Inflammatory macrophage treated with lipopolysaccharide for 4 hours (primary cell): ENCODE measurements around the gene CLEC18C.
"Not testable (repeated sequence)": the region's sequence is repeated elsewhere in the genome, so short reads cannot be mapped to it uniquely, and the experiment has no call there.

Experiments
- DNase-seq: peaks from one replicate; pipeline ENCODE4 v3.0.0-alpha.2; 2020

CLEC18C gene

DNA sequence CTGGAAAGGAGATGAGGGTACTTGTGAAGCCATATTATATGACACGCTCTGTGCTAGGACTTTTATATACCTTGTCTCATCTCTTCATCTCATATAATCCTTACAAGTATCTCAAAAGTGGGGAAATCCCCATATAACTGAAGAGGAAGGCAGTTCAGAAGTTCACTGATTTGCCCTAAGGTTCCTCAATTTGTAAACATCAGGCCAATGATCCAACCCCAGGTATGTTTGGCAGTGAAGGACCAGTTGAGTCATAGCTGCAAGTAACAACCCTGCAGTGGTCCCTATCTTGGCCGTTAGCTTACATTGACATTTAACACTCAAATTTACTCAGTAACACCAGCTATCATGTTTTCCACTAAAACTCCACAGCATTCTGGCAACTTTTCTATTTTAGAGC is 45.0 kb downstream of the CLEC18C start:
- DNase-seq: not testable (repeated sequence)

DNA sequence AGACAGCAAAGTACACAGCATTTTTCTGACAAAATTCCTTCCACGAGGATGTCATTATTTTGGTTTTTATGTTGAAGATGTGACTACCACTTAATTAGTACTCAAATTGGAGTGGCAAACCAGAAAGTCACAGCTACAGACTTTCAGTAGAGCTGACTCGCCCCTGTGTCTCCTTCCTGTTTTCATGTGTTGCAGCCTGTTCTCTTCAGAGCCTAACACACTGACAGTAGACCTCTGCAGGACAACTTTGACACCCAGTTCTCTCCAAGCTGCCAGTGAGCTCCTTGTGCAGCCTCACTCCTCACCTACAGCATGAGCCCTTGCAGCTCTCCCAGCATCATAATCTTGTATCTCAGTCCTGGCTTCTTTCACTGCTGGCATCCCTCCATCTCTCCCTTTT is 49.0 kb downstream of the CLEC18C start:
- DNase-seq: not testable (repeated sequence)

DNA sequence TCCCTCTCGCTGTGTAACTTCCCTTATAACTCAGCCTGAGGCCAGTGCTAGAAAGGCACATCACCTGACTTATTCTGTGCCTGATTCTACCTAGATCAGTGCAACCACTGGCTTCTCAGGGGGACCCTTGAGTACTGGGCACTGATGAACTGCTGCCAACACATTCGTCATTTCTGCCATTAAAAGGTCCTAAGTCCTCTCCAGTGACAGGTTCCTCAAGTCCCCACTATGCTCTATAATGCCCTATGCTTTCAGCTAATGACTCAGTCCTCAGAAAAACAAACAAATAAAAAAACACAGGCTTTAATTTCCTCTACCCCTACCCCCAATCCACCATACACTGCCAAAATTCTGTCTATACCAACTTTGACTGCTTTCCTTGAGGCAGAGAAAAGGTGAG is 49.6 kb downstream of the CLEC18C start:
- DNase-seq: not testable (repeated sequence)

GRCh38 chr16:70223971-70224513 is 50.5 kb downstream of the CLEC18C start:
- not testable (repeated sequence) for DNase-seq

GRCh38 chr16:70224645-70225044 is 51.1 kb downstream of the CLEC18C start:
- DNase-seq: not testable (repeated sequence)

GRCh38 chr16:70225430-70225829 is 51.8 kb downstream of the CLEC18C start:
- DNase-seq: not testable (repeated sequence)

DNA sequence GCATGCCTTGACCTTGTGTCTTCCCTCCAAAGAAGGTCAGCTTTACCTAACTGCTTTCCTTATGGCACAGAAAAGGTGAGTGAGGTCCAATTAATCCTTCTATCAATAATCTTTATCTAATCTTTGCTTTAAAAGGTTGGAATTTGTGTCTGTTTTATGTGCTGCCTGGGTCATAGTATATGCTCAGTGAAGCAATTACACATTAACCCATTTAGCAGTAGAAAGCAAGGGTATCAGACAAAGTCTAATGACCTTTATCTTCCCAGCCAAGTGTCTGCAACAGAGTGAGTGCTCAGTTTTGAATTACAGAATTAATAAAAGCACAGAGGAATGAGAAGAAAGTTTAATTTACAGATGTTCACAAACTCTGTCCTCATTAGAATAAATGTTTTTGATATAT is 52.4 kb downstream of the CLEC18C start:
- DNase-seq: not testable (repeated sequence)

DNA sequence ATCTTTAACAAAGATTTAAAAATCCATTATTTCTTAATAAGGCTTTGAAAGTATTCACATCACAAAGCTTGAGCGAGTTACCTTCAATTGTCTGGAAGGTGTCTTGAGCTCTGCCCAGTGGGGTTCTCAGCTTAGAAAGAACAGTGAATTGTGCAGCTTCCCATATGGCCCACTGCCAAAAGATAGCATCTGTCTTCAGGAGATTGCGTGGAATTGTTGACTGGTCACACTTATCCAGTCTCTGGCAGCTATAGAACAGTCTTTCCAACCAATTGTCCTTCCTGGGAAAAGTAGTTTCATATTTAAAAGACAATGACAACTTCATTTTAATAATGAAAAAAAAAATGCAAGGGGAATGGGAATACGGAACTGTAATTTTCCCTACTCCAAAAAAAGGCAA is 58.2 kb downstream of the CLEC18C start:
- DNase-seq: not testable (repeated sequence)
